IMR-90 (cell line): ENCODE measurements around the gene APCS.

Experiments used
- POLR2A ChIP-seq: IDR thresholded peaks from 2 replicates; pipeline ENCODE4 v1.6.1; 2012; ENCODE audit warnings: mild to moderate bottlenecking, low read depth, low read length
- TF ChIP-seq, protein P1 (sequence below): conservative IDR thresholded peaks from 2 replicates; pipeline ENCODE4 v1.5.1; 2012; ENCODE audit warnings: mild to moderate bottlenecking, low read depth, low read length, improper control_type of control experiment

DNA sequence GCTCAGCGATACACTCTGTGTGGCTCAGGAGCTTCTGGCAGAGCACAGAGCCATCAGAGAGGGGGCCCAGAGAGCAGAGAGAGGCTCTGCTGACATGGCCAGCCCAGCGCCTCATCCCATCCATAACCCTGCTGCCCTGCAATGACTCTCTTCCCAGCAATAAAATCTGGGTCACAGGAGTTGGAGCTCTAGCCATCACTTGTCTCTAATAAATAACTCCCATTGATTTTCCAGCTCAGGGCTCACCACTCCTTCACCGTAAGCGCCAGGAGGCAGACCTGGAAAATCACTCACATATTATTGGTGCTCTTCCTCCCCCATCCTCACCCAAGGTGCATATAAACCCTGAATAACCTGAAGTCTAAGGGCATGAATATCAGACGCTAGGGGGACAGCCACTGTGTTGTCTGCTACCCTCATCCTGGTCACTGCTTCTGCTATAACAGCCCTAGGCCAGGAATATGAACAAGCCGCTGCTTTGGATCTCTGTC lies at the start of gene APCS:
- TF ChIP-seq, protein P1, sequence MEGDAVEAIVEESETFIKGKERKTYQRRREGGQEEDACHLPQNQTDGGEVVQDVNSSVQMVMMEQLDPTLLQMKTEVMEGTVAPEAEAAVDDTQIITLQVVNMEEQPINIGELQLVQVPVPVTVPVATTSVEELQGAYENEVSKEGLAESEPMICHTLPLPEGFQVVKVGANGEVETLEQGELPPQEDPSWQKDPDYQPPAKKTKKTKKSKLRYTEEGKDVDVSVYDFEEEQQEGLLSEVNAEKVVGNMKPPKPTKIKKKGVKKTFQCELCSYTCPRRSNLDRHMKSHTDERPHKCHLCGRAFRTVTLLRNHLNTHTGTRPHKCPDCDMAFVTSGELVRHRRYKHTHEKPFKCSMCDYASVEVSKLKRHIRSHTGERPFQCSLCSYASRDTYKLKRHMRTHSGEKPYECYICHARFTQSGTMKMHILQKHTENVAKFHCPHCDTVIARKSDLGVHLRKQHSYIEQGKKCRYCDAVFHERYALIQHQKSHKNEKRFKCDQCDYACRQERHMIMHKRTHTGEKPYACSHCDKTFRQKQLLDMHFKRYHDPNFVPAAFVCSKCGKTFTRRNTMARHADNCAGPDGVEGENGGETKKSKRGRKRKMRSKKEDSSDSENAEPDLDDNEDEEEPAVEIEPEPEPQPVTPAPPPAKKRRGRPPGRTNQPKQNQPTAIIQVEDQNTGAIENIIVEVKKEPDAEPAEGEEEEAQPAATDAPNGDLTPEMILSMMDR, result no peak
- no peak for TF ChIP-seq POLR2A
